ENCODE data around the gene PSENEN. TPM values are rescaled to one million over a fixed set of nuclear protein-coding genes. Genes with fewer than 3 reads are reported as not detected.
"Not testable (repeated sequence)": the region's sequence is repeated elsewhere in the genome, so short reads cannot be mapped to it uniquely, and the experiment has no call there.

PSENEN gene
- total and polyA plus RNA-seq, 3 experiments from 2014 or later = 50.8 to 101 (median 57.8) TPM

DNA sequence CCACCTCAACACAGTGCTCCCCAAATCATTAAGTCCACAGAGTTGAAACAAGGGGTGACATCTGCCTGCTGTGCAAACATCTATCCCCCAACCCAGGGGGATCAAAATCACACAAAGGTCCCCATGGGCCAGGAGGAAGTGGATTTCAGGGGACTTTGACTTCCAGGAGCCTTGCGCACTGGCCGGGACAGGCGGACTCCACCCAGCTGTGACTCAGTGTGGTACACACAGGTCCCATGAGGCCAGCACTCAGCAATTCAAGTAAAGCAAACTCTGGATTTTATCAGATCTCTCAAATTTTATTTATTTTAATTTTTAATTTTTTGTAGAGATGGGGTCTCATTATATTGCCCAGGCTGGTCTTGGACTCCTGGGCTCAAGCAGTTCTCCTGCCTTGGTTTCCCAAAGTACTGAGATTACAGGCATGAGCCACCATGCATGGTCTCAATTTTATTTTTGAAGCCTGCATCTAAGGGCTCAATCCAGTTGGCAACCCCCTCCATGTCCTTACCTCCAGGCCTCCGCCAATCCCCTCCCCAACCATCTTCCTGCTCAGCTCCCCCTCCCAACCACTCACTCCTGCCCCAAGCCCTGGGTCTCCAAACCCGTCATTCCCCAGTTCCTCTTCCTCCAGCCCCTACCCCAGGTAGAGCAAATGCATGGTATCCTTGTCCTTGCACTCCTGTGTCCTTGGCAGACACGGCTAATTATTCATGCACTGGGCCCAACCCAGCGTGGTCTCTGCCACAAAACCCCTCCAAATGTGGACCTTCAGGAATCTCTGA, 48.1 kb downstream of the PSENEN start:
- ChIA-PET POLR2A (no interaction called here), CTCF (no interaction called here)
- Histone ChIP-seq H3K4me3 (ENCODE audit: low read length) (no peak overlapping the region), H3K36me3 (ENCODE audit: insufficient read depth, low read length) (no peaks in the 10 kb centered on the region), H3K4me1 (ENCODE audit: insufficient read depth, low read length) (no peaks in the 10 kb centered on the region), H3K27me3 (ENCODE audit: insufficient read depth, low read length, poor library complexity, severe bottlenecking) (no peaks in the 10 kb centered on the region), H3K9me3 (ENCODE audit: low read length) (no peaks in the 10 kb centered on the region), H3K27ac (ENCODE audit: low read depth, low read length) (no peak overlapping the region)
- no peak for DNase-seq
- H3K9me3 Mint-ChIP-seq = no peaks in the 10 kb centered on the region
- H3K27me3 Mint-ChIP-seq = peaks cover 16 to 32% of the 10 kb centered on the region in 2 donors
- H3K27ac Mint-ChIP-seq = peak overlapping the region in 1 of 8 donors; percentile 47
- H3K4me1 Mint-ChIP-seq = peaks cover 0 to 6% (median 0%) of the 10 kb centered on the region in 3 donors
- no peaks in the 10 kb centered on the region for H3K36me3 Mint-ChIP-seq
- H3K4me3 Mint-ChIP-seq = no peak overlapping the region

DNA sequence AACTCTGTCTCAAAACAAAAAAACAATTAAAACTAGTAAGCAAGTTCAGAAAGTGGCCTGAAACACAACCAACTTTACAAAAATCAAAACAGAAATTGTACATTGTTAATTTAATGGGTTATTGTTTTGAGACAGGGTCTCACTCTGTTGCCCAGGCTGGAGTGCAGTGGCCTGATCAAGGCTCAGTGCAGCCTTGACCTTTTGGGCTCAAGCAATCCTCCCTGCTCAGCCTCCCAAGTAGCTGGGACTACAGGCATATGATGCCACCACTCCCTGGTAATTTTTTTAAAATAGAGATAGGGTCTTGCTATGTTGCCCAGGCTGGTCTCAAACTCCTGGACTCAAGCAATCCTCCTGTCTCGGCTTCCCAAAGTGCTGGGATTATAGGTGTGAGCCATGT, 50.1 kb downstream of the PSENEN start:
- H3K4me3 Mint-ChIP-seq; H3K4me1 Mint-ChIP-seq; H3K27ac Mint-ChIP-seq; H3K36me3 Mint-ChIP-seq; H3K9me3 ChIP-seq (ENCODE audit: low read length); H3K27me3 ChIP-seq (ENCODE audit: insufficient read depth, low read length, poor library complexity, severe bottlenecking); H3K4me3 ChIP-seq (ENCODE audit: low read length); CTCF ChIA-PET; POLR2A ChIA-PET; H3K27ac ChIP-seq (ENCODE audit: low read depth, low read length); DNase-seq; H3K36me3 ChIP-seq (ENCODE audit: insufficient read depth, low read length); H3K4me1 ChIP-seq (ENCODE audit: insufficient read depth, low read length); H3K9me3 Mint-ChIP-seq: not testable (repeated sequence)
- H3K27me3 Mint-ChIP-seq = peaks cover 19 to 36% of the 10 kb centered on the region in 2 donors

Other genes with a start within 250 kb of the PSENEN start
- gene DMKN, start 232.0 kb upstream of the PSENEN start, total RNA-seq = 1 to 10 TPM; 1.7 to 2.2 TPM
- 10.2 TPM for gene DMKN, start 232.0 kb upstream of the PSENEN start, polyA plus RNA-seq
- not detected for gene SBSN, start 217.3 kb upstream of the PSENEN start, total RNA-seq
- not detected for gene SBSN, start 217.3 kb upstream of the PSENEN start, polyA plus RNA-seq
- gene GAPDHS, start 212.2 kb upstream of the PSENEN start, total RNA-seq = not detected
- gene GAPDHS, start 212.2 kb upstream of the PSENEN start, polyA plus RNA-seq = not detected
- 10 to 100 TPM; 82.6 to 91.4 TPM for gene TMEM147, start 200.0 kb upstream of the PSENEN start, total RNA-seq
- gene TMEM147, start 200.0 kb upstream of the PSENEN start, polyA plus RNA-seq = 175 TPM
- gene ATP4A, start 182.0 kb upstream of the PSENEN start, total RNA-seq = not detected
- not detected for gene ATP4A, start 182.0 kb upstream of the PSENEN start, polyA plus RNA-seq
- gene PMIS2, start 159.5 kb upstream of the PSENEN start, total RNA-seq = not detected
- not detected for gene PMIS2, start 159.5 kb upstream of the PSENEN start, polyA plus RNA-seq
- gene HAUS5, start 132.9 kb upstream of the PSENEN start, total RNA-seq = 10 to 100 TPM; 37.3 to 39.3 TPM
- 6.7 TPM for gene HAUS5, start 132.9 kb upstream of the PSENEN start, polyA plus RNA-seq
- 100 to 1,000 TPM; 109 to 116 TPM for gene RBM42, start 116.6 kb upstream of the PSENEN start, total RNA-seq
- gene RBM42, start 116.6 kb upstream of the PSENEN start, polyA plus RNA-seq = 62.4 TPM
- 1 to 10 TPM; 1.2 TPM for gene ETV2, start 103.9 kb upstream of the PSENEN start, total RNA-seq
- gene ETV2, start 103.9 kb upstream of the PSENEN start, polyA plus RNA-seq = 1.4 TPM
- 100 to 1,000 TPM; 433 to 452 TPM for gene COX6B1, start 97.3 kb upstream of the PSENEN start, total RNA-seq
- 753 TPM for gene COX6B1, start 97.3 kb upstream of the PSENEN start, polyA plus RNA-seq
- gene UPK1A, start 79.1 kb upstream of the PSENEN start, total RNA-seq = under 1 TPM in 1 of 2 experiments, not detected in 1; 0.22 TPM
- not detected for gene UPK1A, start 79.1 kb upstream of the PSENEN start, polyA plus RNA-seq
- 100 to 1,000 TPM; 223 to 225 TPM for gene ZBTB32, start 41.1 kb upstream of the PSENEN start, total RNA-seq
- gene ZBTB32, start 41.1 kb upstream of the PSENEN start, polyA plus RNA-seq = 0.77 TPM
- gene KMT2B, start 27.6 kb upstream of the PSENEN start, total RNA-seq = 10 to 100 TPM; 62.6 to 67.8 TPM
- 2.9 TPM for gene KMT2B, start 27.6 kb upstream of the PSENEN start, polyA plus RNA-seq
- 100 to 1,000 TPM; 108 to 110 TPM for gene IGFLR1, start 3.2 kb upstream of the PSENEN start, total RNA-seq
- gene IGFLR1, start 3.2 kb upstream of the PSENEN start, polyA plus RNA-seq = 96.7 TPM
- gene U2AF1L4, start 233 bp upstream of the PSENEN start, total RNA-seq = 10 to 100 TPM; 29.0 to 32.2 TPM
- gene U2AF1L4, start 233 bp upstream of the PSENEN start, polyA plus RNA-seq = 37.5 TPM
- 10 to 100 TPM in 1 of 2 experiments, 1 to 10 TPM in 1; 8.8 to 10.5 TPM for gene LIN37, start 2.9 kb downstream of the PSENEN start, total RNA-seq
- 12.7 TPM for gene LIN37, start 2.9 kb downstream of the PSENEN start, polyA plus RNA-seq
- not detected for gene HSPB6, start 11.4 kb downstream of the PSENEN start, total RNA-seq
- gene HSPB6, start 11.4 kb downstream of the PSENEN start, polyA plus RNA-seq = not detected
- 10 to 100 TPM; 35.2 to 40.5 TPM for gene PROSER3, start 12.5 kb downstream of the PSENEN start, total RNA-seq
- 8.3 TPM for gene PROSER3, start 12.5 kb downstream of the PSENEN start, polyA plus RNA-seq
- 10 to 100 TPM in 1 of 2 experiments, 1 to 10 TPM in 1; 9.2 to 11.9 TPM for gene ARHGAP33, start 29.9 kb downstream of the PSENEN start, total RNA-seq
- 0.71 TPM for gene ARHGAP33, start 29.9 kb downstream of the PSENEN start, polyA plus RNA-seq
- not detected for gene PRODH2, start 67.2 kb downstream of the PSENEN start, total RNA-seq
- gene PRODH2, start 67.2 kb downstream of the PSENEN start, polyA plus RNA-seq = not detected
- gene NPHS1, start 106.9 kb downstream of the PSENEN start, total RNA-seq = not detected
- gene NPHS1, start 106.9 kb downstream of the PSENEN start, polyA plus RNA-seq = not detected
- under 1 TPM; 0.62 to 0.83 TPM for gene KIRREL2, start 111.3 kb downstream of the PSENEN start, total RNA-seq
- gene KIRREL2, start 111.3 kb downstream of the PSENEN start, polyA plus RNA-seq = not detected
- gene APLP1, start 122.9 kb downstream of the PSENEN start, total RNA-seq = under 1 TPM; 0.85 to 0.86 TPM
- gene APLP1, start 122.9 kb downstream of the PSENEN start, polyA plus RNA-seq = not detected
- gene NFKBID, start 154.9 kb downstream of the PSENEN start, total RNA-seq = 10 to 100 TPM; 63.3 to 66.5 TPM
- 3.0 TPM for gene NFKBID, start 154.9 kb downstream of the PSENEN start, polyA plus RNA-seq
- gene HCST, start 156.9 kb downstream of the PSENEN start, total RNA-seq = 10 to 100 TPM; 53.4 to 60.1 TPM
- 1,883 TPM for gene HCST, start 156.9 kb downstream of the PSENEN start, polyA plus RNA-seq
- gene TYROBP, start 162.6 kb downstream of the PSENEN start, total RNA-seq = 1 to 10 TPM; 6.4 to 6.8 TPM
- gene TYROBP, start 162.6 kb downstream of the PSENEN start, polyA plus RNA-seq = 96.2 TPM
- gene LRFN3, start 190.7 kb downstream of the PSENEN start, total RNA-seq = 10 to 100 TPM; 12.4 to 12.5 TPM
- 3.0 TPM for gene LRFN3, start 190.7 kb downstream of the PSENEN start, polyA plus RNA-seq
- gene SDHAF1, start 249.5 kb downstream of the PSENEN start, total RNA-seq = 10 to 100 TPM; 21.0 to 21.9 TPM
- gene SDHAF1, start 249.5 kb downstream of the PSENEN start, polyA plus RNA-seq = 54.2 TPM